ENCODE measurements around the gene GPX3. TPM values are rescaled to one million over a fixed set of nuclear protein-coding genes. Genes with fewer than 3 reads are reported as not detected.

Gene GPX3
- total and polyA plus RNA-seq, 9 of the 15 experiments (the other 6 are each of a cell fraction or from before 2014, with no cell fraction given) = 0.25 to 0.86 TPM; not detected in 7

- TF ChIP-seq ARID4B (CRISPR knock-in tag; IDR thresholded peaks at IDR 0.05) = no peak
- no peak for TF ChIP-seq PTTG1 (tag; IDR thresholded peaks at IDR 0.05; ENCODE audit: low read depth)
Observed at GRCh38 chr5:151037561-151038411, 17.4 kb downstream of the GPX3 start (continued).

GRCh38 chr5:151038412-151038745 lies 18.0 kb downstream of the GPX3 start:
- Histone ChIP-seq H3K9me1 (ENCODE audit: control insufficient read depth, insufficient read depth, low read length) (peaks cover 5% of the 10 kb centered on the region), H3K4me3 (no peak overlapping the region), H3K9ac (ENCODE audit: insufficient read depth in 1 of 2, low read depth in 2 of 2, low read length in 2 of 2) (no peak overlapping the region), H3K27ac (ENCODE audit: extremely low read depth, low read depth, low read length) (no peak overlapping the region), H3K4me1 (replicated peaks in 1 of 2; ENCODE audit: control insufficient read depth in 2 of 2, insufficient read depth in 2 of 2, low read length in 2 of 2) (peaks cover 0 to 4% of the 10 kb centered on the region in 2 experiments; a peak in 1 of 5 replicates), H3K9me3 (replicated peaks; ENCODE audit: control insufficient read depth, insufficient read depth, low read depth, low read length) (no peaks in the 10 kb centered on the region), H4K20me1 (replicated peaks; ENCODE audit: control insufficient read depth, insufficient read depth, low read length) (no peaks in the 10 kb centered on the region), H3K36me3 (ENCODE audit: control insufficient read depth, insufficient read depth, low read length) (peaks cover 91% of the 10 kb centered on the region; the same call in 2 of the 3 replicates), H2AFZ (ENCODE audit: low read depth, low read length) (no peak overlapping the region), H3K4me2 (ENCODE audit: insufficient read depth, low read length) (no peak overlapping the region), H3K27me3 (ENCODE audit: control insufficient read depth in 2 of 2, insufficient read depth in 2 of 2, low read length in 2 of 2) (no peaks in the 10 kb centered on the region), H3K79me2 (ENCODE audit: control insufficient read depth, insufficient read depth, low read length) (no peaks in the 10 kb centered on the region)
- CTCF ChIA-PET (ENCODE audit: low intra/inter-chr PET ratio) = no interaction called here
- TF ChIP-seq IRF2 (CRISPR knock-in tag; IDR thresholded peaks at IDR 0.05) (no peak), RUNX1 (IDR thresholded peaks at IDR 0.05; ENCODE audit: low read depth) (no peak), RBM15 (IDR thresholded peaks at IDR 0.05; ENCODE audit: insufficient read depth, low read length) (no peak), MITF (IDR thresholded peaks at IDR 0.05) (no peak)
- no peak for FAIRE-seq
- POLR2A ChIA-PET = interaction anchor here (0.7 to 1.1 kb wide), 2 partner anchors 10 to 22 kb away, joined by 3 to 4 read pairs; no protein-coding TSS in a partner anchor
- WGBS (ENCODE audit: insufficient coverage, low coverage, missing lambda C conversion rate) = 94% methylated on average over 8 of the region's 8 CpGs
- intact Hi-C loops (cut with micrococcal nuclease) = no loop called here
- BruUV-seq (replicated peaks) = no TSS peak
- ATAC-seq = no peak
- DNase-seq (ENCODE audit: extremely low read depth in 1 of 4, low spot score in 3 of 4) = no peak
- in situ Hi-C loops (cut with MboI) = no loop called here

Data from K562 (cell line).